ENCODE results near the gene DRC1.

The DRC1 gene

GRCh38 chr2:26424221-26424620 is 22.5 kb downstream of the DRC1 start:
- no peak overlapping the region for H3K4me3 ChIP-seq (ENCODE audit: low read depth, low read length)
- no peak for TF ChIP-seq CTCF (IDR thresholded peaks at IDR 0.05; ENCODE audit: low read depth, low read length, missing control alignments)
- DNase-seq (ENCODE audit: low read depth) = no peak
- in situ Hi-C loops (cut with HindIII; ENCODE audit: low sequenced_read_pairs) = no loop called here

GRCh38 chr2:26428846-26429245 is 27.1 kb downstream of the DRC1 start:
- no peak overlapping the region for H3K4me3 ChIP-seq (ENCODE audit: low read depth, low read length)
- no peak for DNase-seq (ENCODE audit: low read depth)
- in situ Hi-C loops (cut with HindIII; ENCODE audit: low sequenced_read_pairs) = no loop called here
- no peak for TF ChIP-seq CTCF (IDR thresholded peaks at IDR 0.05; ENCODE audit: low read depth, low read length, missing control alignments)

GRCh38 chr2:26429779-26430578 is 28.3 kb downstream of the DRC1 start:
- TF ChIP-seq CTCF (IDR thresholded peaks at IDR 0.05; ENCODE audit: low read depth, low read length, missing control alignments) = no peak
- DNase-seq (ENCODE audit: low read depth) = no peak
- no peak overlapping the region for H3K4me3 ChIP-seq (ENCODE audit: low read depth, low read length)
- in situ Hi-C loops (cut with HindIII; ENCODE audit: low sequenced_read_pairs) = no loop called here

- no peak overlapping the region for H3K4me3 ChIP-seq (ENCODE audit: low read depth, low read length)
- in situ Hi-C loops (cut with HindIII; ENCODE audit: low sequenced_read_pairs) = no loop called here
- TF ChIP-seq CTCF (IDR thresholded peaks at IDR 0.05; ENCODE audit: low read depth, low read length, missing control alignments) = no peak
- no peak for DNase-seq (ENCODE audit: low read depth)
These were observed 29.1 kb downstream of the DRC1 start for GRCh38 chr2:26430826-26431225.

GRCh38 chr2:26432363-26432762 is 30.6 kb downstream of the DRC1 start:
- no peak for TF ChIP-seq CTCF (IDR thresholded peaks at IDR 0.05; ENCODE audit: low read depth, low read length, missing control alignments)
- in situ Hi-C loops (cut with HindIII; ENCODE audit: low sequenced_read_pairs) = no loop called here

GRCh38 chr2:26432859-26433258 is 31.1 kb downstream of the DRC1 start:
- in situ Hi-C loops (cut with HindIII; ENCODE audit: low sequenced_read_pairs) = no loop called here
- no peak for DNase-seq (ENCODE audit: low read depth)
- no peak overlapping the region for H3K4me3 ChIP-seq (ENCODE audit: low read depth, low read length)
- no peak for TF ChIP-seq CTCF (IDR thresholded peaks at IDR 0.05; ENCODE audit: low read depth, low read length, missing control alignments)

More at GRCh38 chr2:26432363-26432762, 30.6 kb downstream of the DRC1 start:
- no peak for DNase-seq (ENCODE audit: low read depth)
- H3K4me3 ChIP-seq (ENCODE audit: low read depth, low read length) = no peak overlapping the region
